Measurements from ENCODE around the gene ADIRF.
"Not testable (repeated sequence)": the region's sequence is repeated elsewhere in the genome, so short reads cannot be mapped to it uniquely, and the experiment has no call there.

Gene ADIRF

DNA sequence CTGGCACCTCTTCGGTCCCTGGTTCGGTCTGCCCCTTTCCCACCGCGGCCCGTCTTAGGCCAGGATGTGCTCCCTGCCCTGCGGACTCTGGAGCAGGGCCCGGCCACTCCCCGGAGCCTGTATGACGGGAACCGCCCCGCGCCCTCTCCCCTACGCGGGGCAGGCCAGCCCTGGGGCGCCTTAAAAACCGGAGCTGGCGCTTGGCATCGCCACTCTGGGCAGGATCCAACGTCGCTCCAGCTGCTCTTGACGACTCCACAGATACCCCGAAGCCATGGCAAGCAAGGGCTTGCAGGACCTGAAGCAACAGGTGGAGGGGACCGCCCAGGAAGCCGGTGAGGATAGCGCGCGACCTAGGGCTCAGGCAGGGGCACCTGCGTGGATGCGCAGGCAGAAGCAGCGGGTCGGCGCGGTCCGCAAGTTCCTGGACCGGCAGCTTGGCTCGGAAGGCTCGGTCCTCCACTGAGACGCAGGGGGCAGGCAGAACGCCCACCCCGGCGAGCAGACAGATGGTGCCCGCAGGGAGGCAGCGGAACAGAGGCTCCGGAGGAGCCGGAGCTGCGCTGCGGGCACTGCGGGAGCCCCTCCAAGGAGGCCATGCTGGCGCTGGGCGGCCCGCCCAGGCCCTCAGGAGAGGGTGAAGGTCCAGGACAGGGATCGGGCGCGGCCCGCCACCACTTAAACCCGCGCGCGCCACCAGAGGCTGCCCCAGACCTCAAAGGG lies at the start of gene ADIRF:
ADIRF (plus strand) TSS at position 212 of the 723 bp plus-strand sequence; CDS start at position 275, 63 bp downstream.
- no peak for DNase-seq

- DNase-seq: no peak
Observed at GRCh38 chr10:86922553-86922961, 45.7 kb upstream of the ADIRF start.

- DNase-seq: no peak
Observed at GRCh38 chr10:86929468-86930380, 38.6 kb upstream of the ADIRF start.

GRCh38 chr10:86931872-86932271 lies 36.4 kb upstream of the ADIRF start:
- DNase-seq: no peak

DNA sequence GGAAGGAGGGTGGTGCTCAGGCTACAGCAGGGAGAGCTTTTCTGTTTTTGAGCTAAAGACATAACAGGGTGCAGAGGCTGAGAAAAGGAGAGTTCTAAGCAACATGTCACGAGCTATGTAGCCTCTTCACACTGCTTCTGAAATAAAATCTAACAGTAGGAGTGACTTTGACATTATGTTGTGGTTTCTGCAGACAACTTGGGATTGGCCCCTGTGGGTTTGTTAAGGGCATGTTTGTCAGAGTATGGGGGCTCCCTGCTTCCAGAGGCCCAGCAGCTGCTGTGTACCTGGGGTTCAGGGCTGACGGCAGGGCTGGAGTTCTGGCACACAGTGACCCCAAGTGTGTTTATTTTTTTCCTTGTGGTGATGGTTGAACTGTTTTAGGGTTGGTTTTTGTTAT lies 35.6 kb upstream of the ADIRF start:
- no peak for DNase-seq

- DNase-seq: not testable (repeated sequence)
Observed at GRCh38 chr10:86934162-86934711, 34.0 kb upstream of the ADIRF start.

DNA sequence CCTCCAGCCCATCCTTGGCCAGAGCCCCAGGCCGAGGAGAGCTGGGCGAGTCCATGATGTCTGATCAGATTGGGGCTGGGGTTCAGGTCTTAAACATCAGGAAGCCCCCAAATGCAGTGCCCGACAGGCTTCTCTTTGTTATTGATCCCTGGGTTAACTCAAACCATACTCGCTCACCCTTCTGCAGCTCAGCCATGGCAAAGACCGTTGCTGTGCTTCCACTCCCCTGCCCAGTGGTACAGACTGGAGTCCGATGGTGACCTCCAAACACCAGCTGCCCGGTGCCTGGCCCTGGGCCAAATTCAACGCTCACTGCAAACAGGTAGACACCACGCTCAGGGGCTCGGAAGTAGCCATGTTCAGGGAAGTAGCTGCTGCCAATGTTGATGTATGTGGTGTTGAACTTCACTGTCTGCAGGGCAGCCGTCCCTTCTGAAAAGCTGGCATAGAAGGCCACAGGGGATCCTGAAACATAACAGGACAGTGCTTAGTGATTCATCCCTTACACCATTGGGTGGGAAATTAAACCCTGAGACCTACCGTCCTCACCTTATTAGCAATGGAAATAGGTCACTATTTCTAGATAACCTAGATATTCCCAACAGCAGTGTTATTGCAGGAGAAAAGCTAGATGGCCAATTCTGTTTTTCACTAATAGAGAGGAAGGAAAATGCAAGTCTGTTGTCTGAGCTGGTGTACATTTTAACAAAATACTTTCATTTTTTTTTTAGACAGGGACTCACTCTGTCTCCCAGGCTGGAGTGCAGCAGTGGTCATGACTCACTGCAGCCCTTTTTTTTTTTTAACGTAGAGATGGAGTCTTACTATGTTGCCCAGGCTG lies 31.4 kb upstream of the ADIRF start:
- no peak for DNase-seq

DNA sequence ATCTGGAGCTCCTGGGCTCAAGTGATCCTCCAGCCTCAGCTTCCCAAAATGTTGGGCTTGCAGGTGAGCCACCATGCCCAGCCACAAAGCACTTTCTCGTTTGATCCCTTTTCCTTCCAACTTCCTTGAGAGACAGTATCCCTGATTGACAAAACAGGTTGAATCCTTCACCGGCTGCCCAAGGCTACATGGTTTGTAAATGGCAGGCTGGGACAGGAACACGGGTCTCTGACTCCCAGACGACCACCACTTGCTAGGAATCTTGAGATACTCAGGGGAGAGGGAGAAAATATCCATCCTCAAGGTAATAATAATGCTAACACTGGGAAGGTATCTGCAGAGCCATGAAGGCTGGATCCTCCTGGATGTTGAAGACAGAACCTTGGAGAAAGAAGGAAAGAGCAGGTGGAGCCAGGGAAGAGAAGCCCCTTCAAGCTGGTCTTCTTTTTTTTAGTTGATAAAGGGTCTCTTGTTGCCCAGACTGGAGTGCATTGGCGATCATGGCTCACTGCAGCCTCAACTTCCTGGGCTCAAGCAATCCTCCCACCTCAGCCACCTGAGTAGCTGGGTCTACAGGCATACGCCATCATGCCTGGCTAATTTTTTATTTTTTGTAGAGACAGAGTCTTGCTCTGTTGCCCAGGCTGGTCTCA lies 30.7 kb upstream of the ADIRF start:
- DNase-seq: no peak

GRCh38 chr10:86938260-86938659 lies 30.0 kb upstream of the ADIRF start:
- no peak for DNase-seq

DNA sequence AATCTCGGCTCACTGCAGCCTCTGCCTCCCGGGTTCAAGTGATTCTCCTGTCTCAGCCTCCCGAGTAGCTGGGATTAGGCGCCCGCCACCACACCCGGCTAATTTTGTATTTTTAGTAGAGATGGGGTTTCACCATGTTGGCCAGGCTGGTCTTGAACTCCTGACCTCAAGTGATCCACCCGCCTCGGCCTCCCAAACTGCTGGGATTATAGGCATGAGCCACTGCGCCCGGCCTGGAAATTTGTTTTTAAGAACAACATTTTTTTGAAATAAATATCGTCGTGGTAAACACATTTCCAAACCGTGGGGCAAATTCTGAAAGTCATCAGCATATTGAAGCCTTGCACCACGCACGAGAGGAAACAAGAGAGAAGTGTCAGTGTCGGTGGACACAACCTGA lies 28.2 kb upstream of the ADIRF start:
- DNase-seq: not testable (repeated sequence)

GRCh38 chr10:86940677-86941076 lies 27.6 kb upstream of the ADIRF start:
- no peak for DNase-seq

GRCh38 chr10:86941426-86941825 lies 26.9 kb upstream of the ADIRF start:
- no peak for DNase-seq

DNA sequence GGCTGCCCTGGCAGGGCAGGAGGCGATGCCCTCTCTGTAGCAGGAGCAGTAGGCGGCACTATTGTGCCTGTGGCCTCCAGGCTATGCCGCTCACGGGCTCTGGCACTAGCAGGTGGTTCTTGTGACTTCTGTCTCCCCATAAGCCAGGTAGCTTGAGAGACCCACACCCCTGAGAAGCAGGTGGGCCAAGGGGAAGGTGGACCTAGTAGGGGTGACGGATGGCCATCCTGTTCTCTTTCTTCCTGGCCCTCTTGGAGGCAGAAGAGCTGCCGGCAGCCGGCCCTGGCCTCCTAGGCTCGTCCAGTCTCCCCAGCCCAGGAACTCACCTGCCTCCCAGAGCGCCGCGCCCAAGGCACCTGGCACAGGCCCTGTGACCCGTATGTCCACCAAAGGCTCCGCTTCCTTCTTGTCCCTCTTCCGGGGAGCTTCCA lies 26.3 kb upstream of the ADIRF start:
- no peak for DNase-seq

- DNase-seq: no peak
Observed at GRCh38 chr10:86942441-86943315, 25.6 kb upstream of the ADIRF start.

- DNase-seq: no peak
Observed at GRCh38 chr10:86943316-86944030, 24.8 kb upstream of the ADIRF start.

GRCh38 chr10:86944031-86944419 lies 24.3 kb upstream of the ADIRF start:
- DNase-seq: no peak

DNA sequence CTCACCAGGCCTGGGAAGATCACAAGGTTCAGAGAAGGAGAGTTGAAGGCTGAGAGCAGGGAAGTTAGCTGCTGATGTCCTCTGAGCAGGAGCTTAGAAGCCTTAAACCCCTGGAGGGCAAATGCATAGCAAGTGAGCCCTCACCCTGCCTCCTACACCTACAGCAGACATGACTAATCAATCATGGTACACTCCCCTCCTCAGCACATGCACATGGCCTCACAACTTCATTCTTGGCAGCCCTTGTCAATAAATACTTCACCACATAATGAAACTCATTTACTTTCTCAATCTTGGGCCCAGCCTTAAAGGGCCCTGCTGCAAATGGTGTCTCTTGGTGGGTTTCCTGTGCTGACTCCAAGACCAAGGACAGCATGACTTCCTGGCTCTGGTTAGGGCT lies 23.8 kb upstream of the ADIRF start:
- no peak for DNase-seq

DNA sequence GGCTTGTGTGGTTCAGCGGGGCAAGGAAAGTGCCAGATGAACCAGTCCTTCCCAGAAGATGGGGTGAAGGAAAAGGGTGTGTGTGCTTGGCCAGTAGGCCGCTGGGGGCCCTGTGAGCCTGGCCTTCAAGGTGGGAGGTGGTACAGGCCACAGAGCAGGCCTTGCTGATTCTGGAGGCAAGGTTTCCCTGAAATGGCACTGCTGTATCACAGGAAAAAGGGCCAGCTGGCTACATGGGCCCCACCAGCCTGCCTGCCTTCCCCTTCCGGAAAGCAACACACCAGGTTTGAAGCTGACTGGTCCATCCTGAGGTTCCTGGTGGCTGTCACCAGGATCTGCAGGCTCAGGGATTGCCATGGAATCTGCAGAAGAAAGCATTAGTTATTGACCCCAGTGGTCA lies 23.4 kb upstream of the ADIRF start:
- DNase-seq: no peak

DNA sequence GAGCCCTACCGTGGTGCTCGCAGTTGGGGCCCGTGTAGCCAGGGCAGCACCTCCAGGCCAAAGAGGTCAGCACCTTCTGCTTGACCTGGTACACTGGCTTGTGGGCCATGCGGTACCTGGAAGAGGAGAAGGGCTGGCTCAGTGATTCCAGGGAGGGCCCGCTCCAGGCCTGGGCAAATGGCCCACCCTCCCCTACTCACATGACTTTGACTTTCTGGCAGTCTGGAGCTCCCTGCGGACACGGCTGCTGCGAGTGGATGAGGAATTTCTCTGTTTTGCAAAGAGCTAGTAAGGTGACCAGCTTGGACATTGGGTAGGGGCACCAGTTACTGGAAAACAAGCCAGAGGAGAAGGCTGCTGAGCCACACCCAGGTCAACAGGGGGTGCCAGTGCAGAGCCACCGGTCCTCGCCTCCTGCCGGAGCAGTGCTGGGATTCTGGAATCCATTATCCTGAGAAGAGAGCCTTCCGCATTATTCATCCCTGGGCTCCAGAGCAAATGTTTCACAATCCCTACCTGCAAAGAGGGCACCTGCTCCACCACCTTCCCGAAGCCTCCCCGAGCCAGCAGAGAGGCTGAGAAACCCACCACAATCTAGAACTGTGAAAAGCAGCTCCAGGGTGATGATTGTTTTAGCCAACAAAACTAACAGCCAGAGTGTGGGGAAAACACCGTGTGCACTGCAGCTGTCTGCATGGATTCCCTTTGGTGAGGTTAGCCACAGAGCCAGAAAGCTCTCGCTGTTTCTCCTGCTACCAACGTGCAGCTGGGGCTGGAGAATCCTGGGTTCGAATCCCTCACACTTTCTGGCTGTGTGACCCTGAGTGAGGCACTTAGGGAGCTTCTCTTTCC lies 22.7 kb upstream of the ADIRF start:
- no peak for DNase-seq
